ENCODE data around the gene HOXD9.

Gene HOXD9

DNA sequence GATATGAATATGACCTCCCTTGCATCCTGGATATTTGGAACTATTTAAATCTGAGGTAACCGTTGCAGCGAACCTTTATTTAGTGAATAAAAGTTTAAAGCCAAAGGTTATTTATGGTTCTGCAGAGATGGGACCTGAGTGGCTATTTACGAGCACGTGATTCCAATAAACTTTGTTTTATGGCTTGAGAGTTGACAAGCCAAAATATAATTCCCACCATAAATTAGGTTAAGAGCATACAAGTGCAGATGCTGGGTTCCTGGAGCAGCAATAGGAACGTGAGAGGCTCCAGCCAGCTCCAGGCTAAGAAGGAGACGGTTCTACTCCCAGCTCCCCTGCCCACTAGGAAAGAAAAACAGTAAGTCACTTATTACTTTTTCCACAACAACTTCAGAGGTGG lies 23.6 kb downstream of the HOXD9 start:
- no peaks in the 10 kb centered on the region for H3K4me1 ChIP-seq (ENCODE audit: control insufficient read depth in 1 of 2, insufficient read depth in 2 of 2, low read length in 2 of 2)
- no peak overlapping the region for H3K23ac ChIP-seq (ENCODE audit: low read length)
- H3K27ac ChIP-seq (ENCODE audit: low read depth, low read length) = no peak overlapping the region

DNA sequence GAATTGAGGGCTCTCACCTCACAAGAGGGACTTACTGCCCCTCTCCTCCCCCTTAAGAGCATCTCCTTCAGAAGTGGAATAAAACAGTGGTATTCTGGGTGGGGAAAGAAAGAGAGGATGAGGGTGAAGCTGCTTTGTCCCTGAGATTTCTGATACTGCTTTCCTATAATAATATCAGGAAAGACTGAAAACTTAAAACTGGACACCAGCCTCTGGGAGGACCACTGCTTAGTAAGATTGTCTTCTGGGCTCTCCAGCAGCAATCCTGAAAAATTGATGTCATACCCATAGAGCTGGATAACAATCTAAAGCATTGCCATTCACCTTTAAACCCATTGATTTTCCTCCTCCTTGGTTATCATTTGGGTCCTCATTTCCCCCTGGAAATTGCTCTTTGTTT lies 24.1 kb downstream of the HOXD9 start:
- no peak for DNase-seq
- Histone ChIP-seq H2BK5ac (ENCODE audit: low read depth, low read length, poor library complexity) (no peak overlapping the region), H3K4ac (ENCODE audit: low read depth, low read length) (no peak overlapping the region), H4K12ac (ENCODE audit: low read depth, low read length) (no peak overlapping the region), H3K9ac (ENCODE audit: low read length) (no peak overlapping the region), H4K91ac (ENCODE audit: low read depth, low read length) (no peak overlapping the region), H3K9me3 (ENCODE audit: insufficient read depth, low read depth, low read length) (peaks cover 11% of the 10 kb centered on the region), H3K4me2 (ENCODE audit: low read length) (no peak overlapping the region), H2BK120ac (ENCODE audit: insufficient read depth, low read length, poor library complexity) (no peak overlapping the region), H3K14ac (ENCODE audit: low read length) (no peak overlapping the region), H3K27ac (ENCODE audit: low read depth, low read length) (no peak overlapping the region), H2AFZ (ENCODE audit: insufficient read depth, low read length, poor library complexity) (no peak overlapping the region), H3K79me1 (ENCODE audit: low read length) (no peaks in the 10 kb centered on the region), H3K36me3 (ENCODE audit: control insufficient read depth in 1 of 2, insufficient read depth in 2 of 2, low read length in 2 of 2) (no peaks in the 10 kb centered on the region), H2BK12ac (ENCODE audit: low read length) (no peak overlapping the region), H3K18ac (ENCODE audit: low read length) (no peak overlapping the region), H3K27me3 (ENCODE audit: insufficient read depth, low read length) (peaks cover 76% of the 10 kb centered on the region), H3K79me2 (ENCODE audit: control insufficient read depth, insufficient read depth, low read length, poor library complexity) (no peaks in the 10 kb centered on the region), H3K4me1 (ENCODE audit: control insufficient read depth in 1 of 2, insufficient read depth in 2 of 2, low read length in 2 of 2) (peaks cover 2% of the 10 kb centered on the region in 2 experiments), H3K23ac (ENCODE audit: low read length) (no peak overlapping the region), H3K4me3 (ENCODE audit: low read depth, low read length) (no peak overlapping the region), H2AK5ac (ENCODE audit: low read length) (no peak overlapping the region), H4K8ac (ENCODE audit: low read depth, low read length) (no peak overlapping the region)

More for the DNA sequence above, 23.6 kb downstream of the HOXD9 start:
- Histone ChIP-seq H4K91ac (ENCODE audit: low read depth, low read length) (no peak overlapping the region), H2AK5ac (ENCODE audit: low read length) (no peak overlapping the region), H3K18ac (ENCODE audit: low read length) (no peak overlapping the region), H3K79me1 (ENCODE audit: low read length) (no peaks in the 10 kb centered on the region), H4K8ac (ENCODE audit: low read depth, low read length) (no peak overlapping the region), H3K4me2 (ENCODE audit: low read length) (no peak overlapping the region), H3K9me3 (ENCODE audit: insufficient read depth, low read depth, low read length) (peaks cover 9% of the 10 kb centered on the region), H3K36me3 (ENCODE audit: control insufficient read depth in 1 of 2, insufficient read depth in 2 of 2, low read length in 2 of 2) (no peaks in the 10 kb centered on the region), H3K14ac (ENCODE audit: low read length) (no peak overlapping the region), H2BK120ac (ENCODE audit: insufficient read depth, low read length, poor library complexity) (no peak overlapping the region), H2BK12ac (ENCODE audit: low read length) (no peak overlapping the region), H3K79me2 (ENCODE audit: control insufficient read depth, insufficient read depth, low read length, poor library complexity) (no peaks in the 10 kb centered on the region), H4K12ac (ENCODE audit: low read depth, low read length) (no peak overlapping the region), H3K4ac (ENCODE audit: low read depth, low read length) (no peak overlapping the region), H2AFZ (ENCODE audit: insufficient read depth, low read length, poor library complexity) (no peak overlapping the region), H3K4me3 (ENCODE audit: low read depth, low read length) (no peak overlapping the region), H2BK5ac (ENCODE audit: low read depth, low read length, poor library complexity) (no peak overlapping the region), H3K9ac (ENCODE audit: low read length) (no peak overlapping the region), H3K27me3 (ENCODE audit: insufficient read depth, low read length) (peaks cover 73% of the 10 kb centered on the region)
- WGBS (ENCODE audit: extremely low coverage, insufficient coverage, insufficient read length) = no CpG with 5 or more reads among the region's 6 CpGs
- no peak for DNase-seq

DNA sequence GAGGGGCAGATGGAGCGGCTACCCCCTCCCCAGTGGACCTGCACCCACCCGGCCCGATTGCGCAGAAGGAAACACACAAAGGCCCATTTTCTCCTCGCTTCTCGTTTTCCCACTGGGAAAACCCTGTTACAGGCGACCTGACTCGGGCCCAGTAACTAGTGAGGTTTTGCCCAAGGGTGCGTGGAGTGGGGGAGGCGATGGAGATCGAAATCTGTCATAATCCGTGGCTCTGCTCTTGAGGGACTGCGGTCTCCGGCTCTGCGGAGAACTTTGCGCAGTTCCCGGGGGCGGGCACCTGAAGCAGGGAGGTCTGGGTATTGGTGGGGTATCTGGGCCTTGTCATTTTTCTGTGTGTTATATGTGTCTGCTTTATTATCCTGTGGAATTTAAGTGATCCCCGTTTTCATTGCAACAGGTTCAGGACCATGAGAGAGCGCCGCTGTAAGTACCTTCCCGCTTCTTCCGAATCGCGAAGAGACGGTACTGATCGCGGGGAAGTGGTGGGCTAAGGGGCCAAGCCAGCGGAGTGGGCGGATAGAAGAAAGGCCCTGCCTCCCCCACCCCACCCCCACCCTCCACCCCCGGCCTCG lies 24.8 kb downstream of the HOXD9 start:
- H2AK5ac ChIP-seq (ENCODE audit: low read length) = no peak overlapping the region
- H3K4ac ChIP-seq (ENCODE audit: low read depth, low read length) = no peak overlapping the region
- no peak overlapping the region for H3K14ac ChIP-seq (ENCODE audit: low read length)
- peaks cover 16% of the 10 kb centered on the region for H3K9me3 ChIP-seq (ENCODE audit: insufficient read depth, low read depth, low read length)
- no peak overlapping the region for H2AFZ ChIP-seq (ENCODE audit: insufficient read depth, low read length, poor library complexity)
- no peaks in the 10 kb centered on the region for H3K79me2 ChIP-seq (ENCODE audit: control insufficient read depth, insufficient read depth, low read length, poor library complexity)
- H3K4me1 ChIP-seq (ENCODE audit: control insufficient read depth in 1 of 2, insufficient read depth in 2 of 2, low read length in 2 of 2) = peaks cover 5% of the 10 kb centered on the region in 2 experiments
- peaks cover 79% of the 10 kb centered on the region for H3K27me3 ChIP-seq (ENCODE audit: insufficient read depth, low read length)
- no peak overlapping the region for H2BK120ac ChIP-seq (ENCODE audit: insufficient read depth, low read length, poor library complexity)
- no peaks in the 10 kb centered on the region for H3K36me3 ChIP-seq (ENCODE audit: control insufficient read depth in 1 of 2, insufficient read depth in 2 of 2, low read length in 2 of 2)
- no peak overlapping the region for H3K9ac ChIP-seq (ENCODE audit: low read length)
- H3K27ac ChIP-seq (ENCODE audit: low read depth, low read length) = no peak overlapping the region
- WGBS (ENCODE audit: extremely low coverage, insufficient coverage, insufficient read length) = no CpG with 5 or more reads among the region's 32 CpGs
- no peak overlapping the region for H2BK12ac ChIP-seq (ENCODE audit: low read length)
- no peak overlapping the region for H3K4me3 ChIP-seq (ENCODE audit: low read depth, low read length)
- H3K23ac ChIP-seq (ENCODE audit: low read length) = no peak overlapping the region
- no peak for DNase-seq
- H2BK5ac ChIP-seq (ENCODE audit: low read depth, low read length, poor library complexity) = no peak overlapping the region
- H4K8ac ChIP-seq (ENCODE audit: low read depth, low read length) = no peak overlapping the region
- H3K79me1 ChIP-seq (ENCODE audit: low read length) = no peaks in the 10 kb centered on the region
- no peak overlapping the region for H3K4me2 ChIP-seq (ENCODE audit: low read length)
- no peak overlapping the region for H3K18ac ChIP-seq (ENCODE audit: low read length)
- H4K91ac ChIP-seq (ENCODE audit: low read depth, low read length) = no peak overlapping the region
- H4K12ac ChIP-seq (ENCODE audit: low read depth, low read length) = no peak overlapping the region

DNA sequence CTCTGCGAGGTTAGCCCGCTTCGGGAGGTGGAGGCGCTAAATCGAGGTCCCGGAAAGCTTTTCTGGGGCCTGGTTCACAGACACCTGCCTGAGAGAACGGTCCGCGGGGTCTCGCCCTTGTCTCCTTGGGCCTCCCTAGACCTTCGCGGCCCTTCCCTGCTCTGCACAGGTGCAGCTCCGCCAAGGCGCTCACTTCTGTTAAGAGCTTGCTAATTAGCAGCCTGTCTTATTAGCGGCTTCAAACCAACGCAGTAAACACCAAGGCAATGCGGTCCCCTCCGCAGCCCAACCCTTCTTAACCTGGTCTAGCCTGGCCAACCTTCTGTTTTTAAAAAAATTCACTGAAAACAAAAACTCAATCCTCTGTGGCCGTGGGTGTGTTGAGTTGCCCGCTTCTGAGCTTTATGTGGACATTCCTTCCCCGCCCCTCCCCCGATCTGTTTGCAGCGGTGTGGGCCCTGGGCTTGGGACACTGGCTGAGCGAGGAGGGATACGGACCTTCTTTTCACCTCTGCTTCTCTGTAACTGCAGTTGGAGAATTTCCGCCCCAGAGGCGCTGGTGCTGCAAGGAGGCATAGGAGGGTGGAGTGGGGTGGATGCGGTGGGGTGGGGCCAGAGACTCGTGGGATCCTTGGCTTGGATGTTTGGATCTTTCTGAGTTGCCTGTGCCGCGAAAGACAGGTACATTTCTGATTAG lies 25.4 kb downstream of the HOXD9 start:
- Histone ChIP-seq H3K14ac (ENCODE audit: low read length) (no peak overlapping the region), H2BK5ac (ENCODE audit: low read depth, low read length, poor library complexity) (no peak overlapping the region), H3K9me3 (ENCODE audit: insufficient read depth, low read depth, low read length) (peaks cover 20% of the 10 kb centered on the region), H2BK12ac (ENCODE audit: low read length) (no peak overlapping the region), H3K4ac (ENCODE audit: low read depth, low read length) (no peak overlapping the region), H3K4me1 (ENCODE audit: control insufficient read depth in 1 of 2, insufficient read depth in 2 of 2, low read length in 2 of 2) (peaks cover 5 to 7% of the 10 kb centered on the region in 2 experiments), H3K18ac (ENCODE audit: low read length) (no peak overlapping the region), H3K27me3 (ENCODE audit: insufficient read depth, low read length) (peaks cover 84% of the 10 kb centered on the region), H3K4me2 (ENCODE audit: low read length) (no peak overlapping the region), H3K9ac (ENCODE audit: low read length) (no peak overlapping the region), H2BK120ac (ENCODE audit: insufficient read depth, low read length, poor library complexity) (no peak overlapping the region), H4K8ac (ENCODE audit: low read depth, low read length) (no peak overlapping the region), H3K27ac (ENCODE audit: low read depth, low read length) (no peak overlapping the region), H3K79me1 (ENCODE audit: low read length) (no peaks in the 10 kb centered on the region), H4K91ac (ENCODE audit: low read depth, low read length) (no peak overlapping the region), H3K79me2 (ENCODE audit: control insufficient read depth, insufficient read depth, low read length, poor library complexity) (no peaks in the 10 kb centered on the region), H3K4me3 (ENCODE audit: low read depth, low read length) (no peak overlapping the region), H4K12ac (ENCODE audit: low read depth, low read length) (no peak overlapping the region), H2AK5ac (ENCODE audit: low read length) (no peak overlapping the region), H3K23ac (ENCODE audit: low read length) (no peak overlapping the region), H2AFZ (ENCODE audit: insufficient read depth, low read length, poor library complexity) (no peak overlapping the region), H3K36me3 (ENCODE audit: control insufficient read depth in 1 of 2, insufficient read depth in 2 of 2, low read length in 2 of 2) (no peaks in the 10 kb centered on the region)
- no peak for DNase-seq
- WGBS (ENCODE audit: extremely low coverage, insufficient coverage, insufficient read length) = no CpG with 5 or more reads among the region's 31 CpGs

Measured in trophoblast cell (in vitro differentiated cells and primary cell).